Measurements from ENCODE around the gene C1QB. TPM values are rescaled to one million over a fixed set of nuclear protein-coding genes. Genes with fewer than 3 reads are reported as not detected.

Gene C1QB
- total RNA-seq, 2 experiments from 2014 or later: not detected

GRCh38 chr1:22635436-22635835, 17.6 kb upstream of the C1QB start:
- intact Hi-C loops (cut with micrococcal nuclease; ENCODE audit: unreplicated experiment): no loop called here
- H4K20me1 ChIP-seq (ENCODE audit: insufficient read depth, low read length): no peaks in the 10 kb centered on the region
- CTCF ChIA-PET (ENCODE audit: unreplicated experiment): no interaction called here

GRCh38 chr1:22636353-22636752, 16.7 kb upstream of the C1QB start, which contains the start of gene C1QA:
Gene C1QA, plus strand, starts transcription at chr1:22636628. Its CDS starts 989 bp downstream, at chr1:22637617.
- Histone ChIP-seq H3K4me3 (ENCODE audit: low read depth, low read length, poor library complexity, severe bottlenecking) (no peak within 1 kb of the TSS), H3K4me2 (ENCODE audit: low read length) (no peak within 1 kb of the TSS), H2AFZ (ENCODE audit: low read length) (no peak within 1 kb of the TSS), H3K36me3 (ENCODE audit: insufficient read depth, low read length) (no peaks in the 10 kb centered on the region), H3K9me2 (ENCODE audit: insufficient read depth, low read length) (no peaks in the 10 kb centered on the region), H3K9me3 (ENCODE audit: low read length) (no peaks in the 10 kb centered on the region), H3K4me1 (ENCODE audit: insufficient read depth, low read length, poor library complexity, severe bottlenecking) (no peaks in the 10 kb centered on the region), H3K79me2 (ENCODE audit: insufficient read depth, low read depth, low read length) (no peaks in the 10 kb centered on the region), H4K20me1 (ENCODE audit: insufficient read depth, low read length) (no peaks in the 10 kb centered on the region), H3K27ac (ENCODE audit: low read depth, low read length, poor library complexity, severe bottlenecking) (no peak within 1 kb of the TSS)
- DNase-seq (ENCODE audit: low spot score): no peak
- ChIA-PET POLR2A (no interaction called here), CTCF (ENCODE audit: unreplicated experiment) (no interaction called here)
- intact Hi-C loops (cut with micrococcal nuclease; ENCODE audit: unreplicated experiment): no loop called here
- TF ChIP-seq CTCF (conservative IDR thresholded peaks at IDR 0.05; ENCODE audit: low read length) (no peak), EZH2phosphoT487 (IDR thresholded peaks at IDR 0.05; ENCODE audit: borderline replicate concordance, low read depth, low read length) (no peak)
- BruUV-seq (replicated peaks): no TSS peak

More at GRCh38 chr1:22635436-22635835, 17.6 kb upstream of the C1QB start:
- H3K36me3 ChIP-seq (ENCODE audit: insufficient read depth, low read length): no peaks in the 10 kb centered on the region
- POLR2A ChIA-PET: interaction anchor here (0.7 kb wide), 1 partner anchor 232 kb away, joined by 3 read pairs; no protein-coding TSS in a partner anchor
- no peak overlapping the region for H3K4me2 ChIP-seq (ENCODE audit: low read length)
- H2AFZ ChIP-seq (ENCODE audit: low read length): no peak overlapping the region
- TF ChIP-seq CTCF (conservative IDR thresholded peaks at IDR 0.05; ENCODE audit: low read length) (no peak), EZH2phosphoT487 (IDR thresholded peaks at IDR 0.05; ENCODE audit: borderline replicate concordance, low read depth, low read length) (no peak)
- BruUV-seq (replicated peaks): no TSS peak
- H3K27ac ChIP-seq (ENCODE audit: low read depth, low read length, poor library complexity, severe bottlenecking): no peak overlapping the region
- no peaks in the 10 kb centered on the region for H3K9me2 ChIP-seq (ENCODE audit: insufficient read depth, low read length)
- H3K79me2 ChIP-seq (ENCODE audit: insufficient read depth, low read depth, low read length): no peaks in the 10 kb centered on the region
- H3K4me1 ChIP-seq (ENCODE audit: insufficient read depth, low read length, poor library complexity, severe bottlenecking): no peaks in the 10 kb centered on the region
- H3K9me3 ChIP-seq (ENCODE audit: low read length): no peaks in the 10 kb centered on the region
- no peak overlapping the region for H3K4me3 ChIP-seq (ENCODE audit: low read depth, low read length, poor library complexity, severe bottlenecking)
- DNase-seq (ENCODE audit: low spot score): no peak

GRCh38 chr1:22636927-22637326, 16.1 kb upstream of the C1QB start:
- H3K27ac ChIP-seq (ENCODE audit: low read depth, low read length, poor library complexity, severe bottlenecking): no peak overlapping the region
- POLR2A ChIA-PET: no interaction called here
- CTCF ChIA-PET (ENCODE audit: unreplicated experiment): no interaction called here
- H2AFZ ChIP-seq (ENCODE audit: low read length): no peak overlapping the region
- no peak overlapping the region for H3K4me2 ChIP-seq (ENCODE audit: low read length)
- no peaks in the 10 kb centered on the region for H3K79me2 ChIP-seq (ENCODE audit: insufficient read depth, low read depth, low read length)
- no peaks in the 10 kb centered on the region for H3K9me3 ChIP-seq (ENCODE audit: low read length)
- BruUV-seq (replicated peaks): no TSS peak
- H3K4me3 ChIP-seq (ENCODE audit: low read depth, low read length, poor library complexity, severe bottlenecking): no peak overlapping the region
- H3K4me1 ChIP-seq (ENCODE audit: insufficient read depth, low read length, poor library complexity, severe bottlenecking): no peaks in the 10 kb centered on the region
- H4K20me1 ChIP-seq (ENCODE audit: insufficient read depth, low read length): no peaks in the 10 kb centered on the region
- TF ChIP-seq CTCF (conservative IDR thresholded peaks at IDR 0.05; ENCODE audit: low read length) (no peak), EZH2phosphoT487 (IDR thresholded peaks at IDR 0.05; ENCODE audit: borderline replicate concordance, low read depth, low read length) (no peak)
- DNase-seq (ENCODE audit: low spot score): no peak
- intact Hi-C loops (cut with micrococcal nuclease; ENCODE audit: unreplicated experiment): no loop called here
- no peaks in the 10 kb centered on the region for H3K36me3 ChIP-seq (ENCODE audit: insufficient read depth, low read length)
- H3K9me2 ChIP-seq (ENCODE audit: insufficient read depth, low read length): no peaks in the 10 kb centered on the region

Data from OCI-LY7 (cell line).